Common myeloid progenitor, CD34-positive (primary cell): ENCODE data around the gene MCL1.

Experiments
- CTCF ChIA-PET: fragments of 350-600 bp; sonication (Branson Sonifier 250); formaldehyde crosslinking; loops from one replicate; lab custom pipeline; 2021; ENCODE audit warnings: antibody characterized with exemption; lab: Charles Lee
- POLR2A ChIA-PET: fragments of 350-600 bp; sonication (Branson Sonifier 250); formaldehyde crosslinking; loops from one replicate; lab custom pipeline; 2021; ENCODE audit warnings: antibody characterized with exemption; lab: Charles Lee
- DNase-seq, 3 donors: peaks; one replicate each; pipeline versions ENCODE4 v3.0.0 to v3.0.0-alpha.2; 2013
- H3K27ac ChIP-seq, 2 experiments: 1 replicate in 1 of 2; 2 replicates in 1 of 2; pipeline ENCODE4 v1.7.0; 2013; ENCODE audit warnings: inconsistent platforms in 2 of 2, low read length in 2 of 2, mild to moderate bottlenecking in 2 of 2, low read depth in 1 of 2, moderate library complexity in 1 of 2; ENCODE audit not compliant: severe bottlenecking in 2 of 2, insufficient read depth in 1 of 2, poor library complexity in 1 of 2
- H3K27me3 ChIP-seq, 5 experiments: replicated peaks in 2 of 5; 1 replicate in 3 of 5; 2 replicates in 2 of 5; pipeline versions ENCODE4 v1.6.1 to v1.7.0; 2013; ENCODE audit warnings: low read length in 4 of 5, mild to moderate bottlenecking in 2 of 5, moderate library complexity in 2 of 5, inconsistent platforms in 1 of 5; ENCODE audit not compliant: insufficient read depth in 5 of 5, control insufficient read depth in 4 of 5
- H3K36me3 ChIP-seq, 4 experiments: 1 replicate in 2 of 4; 2 replicates in 2 of 4; pipeline versions ENCODE4 v1.6.1 to v1.7.0; 2013; ENCODE audit warnings: low read length in 3 of 4, control low read depth in 1 of 4, mild to moderate bottlenecking in 1 of 4; ENCODE audit not compliant: control insufficient read depth in 4 of 4, insufficient read depth in 4 of 4
- H3K4me1 ChIP-seq, 4 experiments: 1 replicate in 3 of 4; 2 replicates in 1 of 4; pipeline versions ENCODE4 v1.6.1 to v1.7.1; 2013; ENCODE audit warnings: low read length in 3 of 4, mild to moderate bottlenecking in 3 of 4, control low read depth in 1 of 4, inconsistent platforms in 1 of 4, moderate library complexity in 1 of 4; ENCODE audit not compliant: control insufficient read depth in 4 of 4, insufficient read depth in 4 of 4; ENCODE audit errors: control extremely low read depth in 1 of 4
- H3K4me3 ChIP-seq, 7 experiments: 1 replicate in 4 of 7; 2 replicates in 3 of 7; pipeline versions ENCODE4 v1.5.1 to v1.7.0; 2013; ENCODE audit warnings: mild to moderate bottlenecking in 7 of 7, low read length in 6 of 7, moderate library complexity in 6 of 7, inconsistent platforms in 2 of 7, low read depth in 2 of 7, control low read depth in 1 of 7; ENCODE audit not compliant: insufficient read depth in 4 of 7, control insufficient read depth in 1 of 7; ENCODE audit errors: extremely low read depth in 1 of 7
- H3K9me3 ChIP-seq, 5 experiments: 1 replicate in 4 of 5; 2 replicates in 1 of 5; pipeline versions ENCODE4 v1.6.1 to v1.7.1; 2013; ENCODE audit warnings: low read length in 4 of 5, mild to moderate bottlenecking in 2 of 5, inconsistent platforms in 1 of 5, low read depth in 1 of 5, moderate library complexity in 1 of 5; ENCODE audit not compliant: control insufficient read depth in 4 of 5, insufficient read depth in 2 of 5; ENCODE audit errors: control extremely low read depth in 1 of 5
- WGBS: methylation state at CpG from one replicate; pipeline ENCODE4 v1.1.5; 2013; ENCODE audit not compliant: insufficient coverage; 5-methylcytosine and 5-hydroxymethylcytosine counted together

The MCL1 gene

DNA sequence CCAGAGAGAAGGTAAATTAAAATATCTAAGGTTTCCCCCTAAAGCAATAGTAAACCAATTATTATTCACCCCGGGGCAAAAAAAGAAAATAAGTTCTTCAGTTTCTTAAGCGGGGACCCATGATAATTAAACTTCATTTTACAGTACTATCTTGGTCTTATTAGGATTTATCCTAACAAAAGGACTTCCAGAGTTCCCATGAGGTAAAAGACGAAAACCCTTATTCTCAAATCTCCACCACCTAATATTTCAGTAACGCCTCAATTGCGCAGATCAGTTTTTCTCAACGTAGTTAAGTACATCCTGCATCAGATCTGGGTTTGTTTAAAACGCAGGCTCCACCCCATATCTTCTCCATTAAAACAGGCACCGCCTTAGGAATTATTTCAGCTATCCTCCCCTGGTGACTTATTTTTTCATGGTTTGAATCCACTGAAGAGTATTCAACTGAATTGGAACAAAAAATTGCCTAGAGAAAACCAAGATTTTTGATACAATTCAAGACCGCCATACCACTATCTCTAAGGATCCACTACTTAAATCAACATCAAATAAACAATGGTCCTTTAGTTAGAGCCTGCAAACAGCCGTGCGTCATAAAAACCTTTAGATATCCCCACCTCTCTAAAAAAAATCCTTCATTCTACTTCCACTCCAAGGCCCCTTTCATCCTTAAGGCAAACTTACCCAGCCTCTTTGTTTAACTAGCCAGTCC, 1.7 kb downstream of the MCL1 start:
- no peaks in the 10 kb centered on the region for H3K9me3 ChIP-seq
- no peak for DNase-seq
- peak overlapping the region; percentile 97 to 98 for H3K27ac ChIP-seq
- ChIA-PET CTCF (interaction anchor here (1.2 to 11.1 kb wide), 10 partner anchors 10 to 45 kb away, joined by 3 to 150 read pairs (median 6); no protein-coding TSS in a partner anchor), POLR2A (interaction anchor here (0.6 to 8.5 kb wide), 10 partner anchors 10 to 86 kb away, joined by 3 to 77 read pairs (median 14); partner anchors contain the start of gene ENSA)
- no peaks in the 10 kb centered on the region for H3K27me3 ChIP-seq
- peaks cover 25 to 34% (median 32%) of the 10 kb centered on the region in 4 experiments for H3K4me1 ChIP-seq
- peak overlapping the region in 6 of 7 experiments; percentile 91 to 100 (median 99) for H3K4me3 ChIP-seq
- WGBS, result 13% methylated on average over 10 of the region's 11 CpGs
- H3K36me3 ChIP-seq, result peaks cover 18 to 57% (median 47%) of the 10 kb centered on the region in 4 experiments

DNA sequence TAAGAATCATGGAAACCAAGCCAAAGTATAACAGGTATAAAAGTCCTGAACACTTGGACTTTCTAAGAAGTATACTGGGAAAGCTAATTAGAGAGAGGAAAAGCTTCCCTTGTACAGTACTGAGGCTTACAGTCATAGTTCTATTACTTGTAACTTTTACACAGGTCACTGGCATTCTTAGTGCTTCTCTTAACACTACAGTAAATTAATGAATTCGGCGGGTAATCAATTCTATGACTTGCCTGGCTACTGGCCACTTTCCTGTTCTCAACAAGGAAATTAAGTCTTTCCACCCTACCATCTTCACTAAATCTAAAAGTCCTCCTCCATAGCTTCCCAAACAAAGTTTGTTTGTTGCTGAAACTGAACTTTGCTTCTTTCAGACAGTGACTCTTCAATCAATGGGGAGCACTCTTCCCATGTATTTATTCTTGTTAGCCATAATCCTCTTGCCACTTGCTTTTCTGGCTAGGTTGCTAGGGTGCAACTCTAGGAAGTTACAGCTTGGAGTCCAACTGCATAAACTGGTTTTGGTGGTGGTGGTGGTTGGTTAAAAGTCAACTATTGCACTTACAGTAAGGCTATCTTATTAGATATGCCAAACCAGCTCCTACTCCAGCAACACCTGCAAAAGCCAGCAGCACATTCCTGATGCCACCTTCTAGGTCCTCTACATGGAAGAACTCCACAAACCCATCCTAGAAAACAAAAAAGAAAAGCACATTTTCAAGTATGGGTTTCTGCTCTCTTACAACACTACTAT, 2.4 kb downstream of the MCL1 start:
- DNase-seq, result peak in 1 of 3 donors; percentile 13
- peak overlapping the region; percentile 97 to 98 for H3K27ac ChIP-seq
- H3K27me3 ChIP-seq, result no peaks in the 10 kb centered on the region
- ChIA-PET POLR2A (interaction anchor here (0.9 to 8.5 kb wide), 5 partner anchors 9 to 54 kb away, joined by 3 to 77 read pairs (median 10); partner anchors contain the start of gene ENSA), CTCF (interaction anchor here (1.2 to 11.1 kb wide), 9 partner anchors 8 to 45 kb away, joined by 3 to 150 read pairs (median 4); no protein-coding TSS in a partner anchor)
- 59% methylated on average over 2 of the region's 2 CpGs for WGBS
- H3K36me3 ChIP-seq, result peaks cover 18 to 60% (median 47%) of the 10 kb centered on the region in 4 experiments
- peak overlapping the region in 6 of 7 experiments; percentile 91 to 100 (median 99) for H3K4me3 ChIP-seq
- H3K9me3 ChIP-seq, result no peaks in the 10 kb centered on the region
- H3K4me1 ChIP-seq, result peaks cover 25 to 34% (median 30%) of the 10 kb centered on the region in 4 experiments

DNA sequence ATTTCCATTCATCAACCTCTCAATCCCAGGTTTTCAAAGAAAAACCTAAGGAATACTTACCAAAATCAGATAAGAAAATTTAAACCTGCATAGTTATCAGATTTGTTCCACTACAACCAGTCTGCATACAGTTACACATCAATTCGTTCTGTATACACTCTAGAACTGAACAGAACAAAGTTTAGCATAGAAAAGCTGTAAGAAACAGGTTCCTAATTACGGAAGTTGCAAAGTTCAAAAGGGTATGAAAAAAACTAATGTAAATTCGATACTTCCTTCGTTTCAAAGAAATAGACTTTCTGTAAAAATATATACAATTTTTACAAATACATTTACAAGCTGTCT, 3.1 kb downstream of the MCL1 start:
- no peak for DNase-seq
- Histone ChIP-seq H3K9me3 (no peaks in the 10 kb centered on the region), H3K27me3 (no peaks in the 10 kb centered on the region), H3K27ac (peak overlapping the region; percentile 97 to 98), H3K36me3 (peaks cover 18 to 61% (median 47%) of the 10 kb centered on the region in 4 experiments), H3K4me3 (peak overlapping the region in 6 of 7 experiments; percentile 91 to 100 (median 99)), H3K4me1 (peaks cover 25 to 34% (median 30%) of the 10 kb centered on the region in 4 experiments)
- ChIA-PET POLR2A (interaction anchor here (1.6 to 8.5 kb wide), 3 partner anchors 9 to 36 kb away, joined by 10 to 77 read pairs (median 12); no protein-coding TSS in a partner anchor), CTCF (interaction anchor here (1.2 to 11.1 kb wide), 10 partner anchors 8 to 51 kb away, joined by 3 to 150 read pairs (median 4); no protein-coding TSS in a partner anchor)
- WGBS, result no CpG with 5 or more reads among the region's 4 CpGs

DNA sequence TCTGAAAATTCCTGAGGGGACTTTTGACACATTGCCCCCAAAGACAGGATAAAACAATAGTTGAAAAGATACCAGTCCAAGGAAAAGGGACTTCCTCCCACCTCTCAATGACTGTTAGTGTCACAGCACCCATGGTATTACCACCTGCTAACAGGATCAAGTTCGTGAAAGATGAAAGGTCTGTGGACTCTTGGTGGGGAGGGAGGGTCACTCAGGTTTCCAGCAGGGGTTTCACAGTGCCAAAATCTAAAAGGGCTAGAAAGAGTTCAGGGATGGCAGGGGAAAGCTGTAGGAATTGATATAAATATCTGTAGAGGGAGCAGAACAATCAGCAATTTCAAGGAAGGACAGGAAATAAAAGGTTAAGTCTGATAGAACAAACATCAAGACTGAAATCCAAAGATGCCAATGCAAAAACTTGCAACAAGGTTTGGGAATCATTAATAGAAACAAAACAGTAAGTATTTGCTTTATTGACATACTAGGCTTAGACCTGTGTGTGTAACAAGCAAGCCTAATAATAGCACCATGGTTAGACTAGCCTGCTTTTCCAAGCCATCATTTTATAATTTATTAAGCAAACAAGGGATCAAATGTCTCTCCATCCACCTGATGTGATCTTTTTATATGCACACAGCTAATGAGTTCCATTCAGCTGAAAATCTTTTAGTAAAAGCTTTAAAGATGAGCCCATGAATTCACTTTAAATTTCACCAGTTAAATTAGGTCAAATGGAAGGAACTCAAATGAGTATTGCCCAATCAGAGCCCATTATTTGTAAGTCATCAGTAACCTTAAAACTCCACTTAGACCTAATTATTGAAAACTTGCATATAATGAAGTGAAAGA, 3.7 kb downstream of the MCL1 start:
- peaks cover 18 to 65% (median 48%) of the 10 kb centered on the region in 4 experiments for H3K36me3 ChIP-seq
- CTCF ChIA-PET, result interaction anchor here (0.9 to 11.1 kb wide), 11 partner anchors 9 to 52 kb away, joined by 3 to 150 read pairs (median 4); no protein-coding TSS in a partner anchor

DNA sequence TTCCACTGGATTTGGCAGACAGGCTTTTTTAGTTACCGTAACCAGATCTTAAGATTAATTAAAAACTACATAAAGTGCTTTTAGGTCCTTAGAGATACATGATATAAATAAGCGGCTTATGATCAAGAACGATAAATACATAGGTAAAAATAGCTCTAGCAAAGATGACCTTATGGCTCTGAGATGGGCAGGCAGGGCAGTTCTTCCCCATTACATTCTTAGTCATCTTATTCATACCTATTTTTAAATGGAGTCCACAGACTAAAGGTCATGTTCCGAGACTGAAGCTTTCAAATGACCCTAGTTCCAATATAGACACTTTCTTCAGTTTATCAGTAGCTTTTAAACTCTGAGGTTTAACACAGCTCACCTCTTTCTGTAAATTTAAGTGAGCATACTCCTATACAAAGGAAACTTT, 4.3 kb downstream of the MCL1 start:
- no peak for DNase-seq
- POLR2A ChIA-PET, result interaction anchor here (1.1 to 8.5 kb wide), 3 partner anchors 13 to 48 kb away, joined by 4 to 77 read pairs (median 4); no protein-coding TSS in a partner anchor
- Histone ChIP-seq H3K27me3 (no peaks in the 10 kb centered on the region), H3K4me1 (peaks cover 21 to 31% (median 26%) of the 10 kb centered on the region in 4 experiments), H3K27ac (peak overlapping the region in 1 of 2 experiments; percentile 58), H3K36me3 (peaks cover 18 to 65% (median 49%) of the 10 kb centered on the region in 4 experiments), H3K9me3 (no peaks in the 10 kb centered on the region), H3K4me3 (peak overlapping the region in 5 of 7 experiments; percentile 52 to 100 (median 99))
- CTCF ChIA-PET, result interaction anchor here (0.9 to 11.1 kb wide), 6 partner anchors 14 to 53 kb away, joined by 3 to 150 read pairs (median 4); no protein-coding TSS in a partner anchor
- 88% methylated on average over 1 of the region's 4 CpGs for WGBS

More for the DNA sequence above, 3.7 kb downstream of the MCL1 start:
- DNase-seq, result peak in 1 of 3 donors; percentile 6
- H3K9me3 ChIP-seq, result no peaks in the 10 kb centered on the region
- H3K27ac ChIP-seq, result peak overlapping the region in 1 of 2 experiments; percentile 98
- no peaks in the 10 kb centered on the region for H3K27me3 ChIP-seq
- POLR2A ChIA-PET, result interaction anchor here (1.1 to 8.5 kb wide), 5 partner anchors 8 to 47 kb away, joined by 4 to 77 read pairs (median 10); no protein-coding TSS in a partner anchor
- peak overlapping the region in 6 of 7 experiments; percentile 52 to 100 (median 99) for H3K4me3 ChIP-seq
- peaks cover 25 to 34% (median 30%) of the 10 kb centered on the region in 4 experiments for H3K4me1 ChIP-seq
- 71% methylated on average over 1 of the region's 1 CpG for WGBS
